ENCODE data around the gene PAX8.
A peak's percentile ranks its signal among the peaks of the same experiment; 100 is the strongest.
"Not testable (repeated sequence)": the region's sequence is repeated elsewhere in the genome, so short reads cannot be mapped to it uniquely, and the experiment has no call there.

Gene PAX8

DNA sequence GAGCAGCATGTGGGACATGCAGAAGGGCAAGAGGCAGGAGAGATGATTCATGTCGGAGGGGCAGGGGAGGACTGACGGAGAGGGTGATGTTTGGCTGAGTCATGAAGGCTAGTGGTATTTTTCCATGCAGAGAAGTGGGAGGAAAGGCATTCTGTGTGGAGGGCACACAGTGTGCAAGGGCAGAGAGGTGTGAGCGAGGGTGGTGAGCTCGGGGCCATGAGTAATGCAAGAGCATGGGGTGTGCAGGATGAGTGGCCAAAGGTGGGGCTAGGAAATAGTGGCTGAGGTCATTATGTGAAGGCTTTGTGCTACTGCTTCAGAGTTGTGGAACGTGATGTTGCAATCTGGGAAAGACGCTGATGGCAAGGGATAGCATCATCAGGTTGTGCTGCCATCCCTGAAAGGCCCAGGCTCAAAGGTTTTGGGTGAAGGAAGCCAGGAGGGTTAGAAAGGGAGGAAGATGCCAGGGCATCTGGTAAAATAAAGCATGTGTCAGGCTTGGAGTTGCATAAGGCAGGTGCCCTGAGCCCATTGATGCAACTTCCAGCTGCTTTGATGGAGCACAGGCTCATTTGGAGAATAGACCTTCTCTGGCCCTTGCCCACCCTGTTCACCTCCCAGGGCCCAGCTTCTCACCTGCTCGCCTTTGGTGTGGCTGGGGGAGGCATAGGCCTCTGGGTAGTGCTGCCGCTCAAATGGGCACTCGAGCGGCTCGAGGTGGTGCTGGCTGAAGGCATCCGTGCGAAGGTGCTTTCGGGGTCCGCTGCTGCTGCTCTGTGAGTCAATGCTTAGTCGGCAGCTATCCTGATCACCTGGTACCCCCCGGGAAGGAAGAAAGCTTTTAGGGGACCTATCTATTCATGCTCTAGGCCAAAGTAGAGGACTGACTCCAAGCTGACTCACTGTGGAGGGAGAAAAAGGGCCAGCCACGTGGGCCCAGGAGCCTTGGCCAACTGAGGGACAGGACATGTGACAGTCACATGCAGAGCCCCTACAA lies 37.5 kb downstream of the PAX8 start:
- TF ChIP-seq, protein P1, sequence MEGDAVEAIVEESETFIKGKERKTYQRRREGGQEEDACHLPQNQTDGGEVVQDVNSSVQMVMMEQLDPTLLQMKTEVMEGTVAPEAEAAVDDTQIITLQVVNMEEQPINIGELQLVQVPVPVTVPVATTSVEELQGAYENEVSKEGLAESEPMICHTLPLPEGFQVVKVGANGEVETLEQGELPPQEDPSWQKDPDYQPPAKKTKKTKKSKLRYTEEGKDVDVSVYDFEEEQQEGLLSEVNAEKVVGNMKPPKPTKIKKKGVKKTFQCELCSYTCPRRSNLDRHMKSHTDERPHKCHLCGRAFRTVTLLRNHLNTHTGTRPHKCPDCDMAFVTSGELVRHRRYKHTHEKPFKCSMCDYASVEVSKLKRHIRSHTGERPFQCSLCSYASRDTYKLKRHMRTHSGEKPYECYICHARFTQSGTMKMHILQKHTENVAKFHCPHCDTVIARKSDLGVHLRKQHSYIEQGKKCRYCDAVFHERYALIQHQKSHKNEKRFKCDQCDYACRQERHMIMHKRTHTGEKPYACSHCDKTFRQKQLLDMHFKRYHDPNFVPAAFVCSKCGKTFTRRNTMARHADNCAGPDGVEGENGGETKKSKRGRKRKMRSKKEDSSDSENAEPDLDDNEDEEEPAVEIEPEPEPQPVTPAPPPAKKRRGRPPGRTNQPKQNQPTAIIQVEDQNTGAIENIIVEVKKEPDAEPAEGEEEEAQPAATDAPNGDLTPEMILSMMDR (IDR thresholded peaks at IDR 0.05): no peak
- peak overlapping the region; percentile 50 to 88 for H3K27ac ChIP-seq
- H3K4me3 ChIP-seq: peak overlapping the region; percentile 11
- peak; percentile 94 for DNase-seq (ENCODE audit: low spot score)

GRCh38 chr2:113240150-113240914 lies 38.4 kb downstream of the PAX8 start:
- TF ChIP-seq, protein P1 (IDR thresholded peaks at IDR 0.05): no peak
- H3K4me3 ChIP-seq: peak overlapping the region; percentile 11
- DNase-seq (ENCODE audit: low spot score): peak; percentile 91
- H3K27ac ChIP-seq: peak overlapping the region; percentile 25 to 88

DNA sequence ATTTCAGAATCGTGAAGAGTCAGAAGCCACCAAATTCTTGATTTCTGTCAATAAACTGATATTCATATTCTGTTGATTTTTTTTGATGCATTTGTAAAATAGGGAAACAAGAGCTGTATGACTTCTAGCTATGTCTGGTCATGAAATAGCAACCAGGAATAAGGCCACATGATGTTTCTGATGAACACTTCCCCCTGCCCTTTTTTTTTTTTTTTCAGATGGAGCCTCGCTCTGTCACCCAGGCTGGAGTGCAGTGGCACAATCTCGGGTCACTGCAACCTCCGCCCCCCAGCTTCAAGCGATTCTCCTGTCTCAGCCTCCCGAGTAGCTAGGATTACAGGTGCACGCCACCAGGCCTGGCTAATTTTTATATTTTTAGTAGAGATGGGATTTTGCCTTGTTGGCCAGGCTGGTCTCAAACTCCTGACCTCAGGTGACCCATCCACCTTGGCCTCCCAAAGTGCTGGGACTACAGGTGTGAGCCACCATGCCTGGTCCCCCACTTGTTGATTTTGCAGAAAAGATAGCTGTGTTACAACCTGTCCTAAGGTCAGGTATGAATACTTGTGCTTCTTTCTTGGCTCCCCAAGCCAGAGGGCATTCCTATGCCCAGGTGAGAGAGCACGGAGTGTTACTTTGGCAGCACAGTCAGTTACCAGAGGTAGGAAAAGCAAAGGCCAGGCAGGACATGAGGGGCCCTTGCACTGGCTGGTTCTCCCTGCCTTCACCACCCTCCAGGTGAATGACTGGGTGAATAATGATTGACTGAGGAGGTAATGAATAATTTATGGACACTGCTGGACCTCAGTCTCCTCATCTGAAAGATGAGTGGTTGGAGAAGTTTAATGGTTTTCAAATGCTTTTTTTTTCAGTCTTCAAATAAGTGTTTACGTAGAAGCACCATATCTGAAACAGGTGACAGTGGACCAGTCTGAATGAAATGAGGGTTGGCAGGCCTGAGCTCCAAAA lies 39.6 kb downstream of the PAX8 start:
- no peak for DNase-seq (ENCODE audit: low spot score)
- peak overlapping the region; percentile 25 to 88 for H3K27ac ChIP-seq
- no peak overlapping the region for H3K4me3 ChIP-seq
- TF ChIP-seq, protein P1 (IDR thresholded peaks at IDR 0.05): no peak

DNA sequence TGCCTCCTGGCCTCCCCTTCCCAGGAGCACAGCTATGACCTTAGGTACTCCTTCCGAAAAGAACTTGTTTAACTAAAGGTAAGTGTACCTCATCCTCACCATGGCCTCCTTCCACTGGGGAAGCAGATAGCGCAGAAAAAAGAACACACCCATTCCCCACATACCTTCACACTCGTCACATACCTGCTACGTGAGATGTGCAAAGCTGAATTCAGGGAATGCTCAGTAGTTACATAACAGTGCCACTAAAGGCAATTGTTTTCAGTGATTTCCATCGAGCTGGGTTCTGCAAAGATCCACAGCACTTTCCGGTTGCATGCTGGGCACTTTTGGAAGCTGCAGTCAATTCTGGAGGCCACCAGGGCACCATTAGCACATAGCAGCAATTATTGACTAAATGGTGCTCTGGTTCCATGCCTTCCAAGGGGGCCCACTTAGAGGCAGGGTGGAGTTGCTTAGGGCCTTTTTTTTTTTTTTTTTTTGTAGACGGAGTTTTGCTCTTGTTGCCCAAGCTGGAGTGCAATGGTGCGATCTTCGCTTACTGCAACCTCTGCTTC lies 41.0 kb downstream of the PAX8 start:
- Histone ChIP-seq H3K27ac (no peak overlapping the region), H3K4me3 (no peak overlapping the region)
- DNase-seq (ENCODE audit: low spot score): no peak
- TF ChIP-seq, protein P1 (IDR thresholded peaks at IDR 0.05): no peak

DNA sequence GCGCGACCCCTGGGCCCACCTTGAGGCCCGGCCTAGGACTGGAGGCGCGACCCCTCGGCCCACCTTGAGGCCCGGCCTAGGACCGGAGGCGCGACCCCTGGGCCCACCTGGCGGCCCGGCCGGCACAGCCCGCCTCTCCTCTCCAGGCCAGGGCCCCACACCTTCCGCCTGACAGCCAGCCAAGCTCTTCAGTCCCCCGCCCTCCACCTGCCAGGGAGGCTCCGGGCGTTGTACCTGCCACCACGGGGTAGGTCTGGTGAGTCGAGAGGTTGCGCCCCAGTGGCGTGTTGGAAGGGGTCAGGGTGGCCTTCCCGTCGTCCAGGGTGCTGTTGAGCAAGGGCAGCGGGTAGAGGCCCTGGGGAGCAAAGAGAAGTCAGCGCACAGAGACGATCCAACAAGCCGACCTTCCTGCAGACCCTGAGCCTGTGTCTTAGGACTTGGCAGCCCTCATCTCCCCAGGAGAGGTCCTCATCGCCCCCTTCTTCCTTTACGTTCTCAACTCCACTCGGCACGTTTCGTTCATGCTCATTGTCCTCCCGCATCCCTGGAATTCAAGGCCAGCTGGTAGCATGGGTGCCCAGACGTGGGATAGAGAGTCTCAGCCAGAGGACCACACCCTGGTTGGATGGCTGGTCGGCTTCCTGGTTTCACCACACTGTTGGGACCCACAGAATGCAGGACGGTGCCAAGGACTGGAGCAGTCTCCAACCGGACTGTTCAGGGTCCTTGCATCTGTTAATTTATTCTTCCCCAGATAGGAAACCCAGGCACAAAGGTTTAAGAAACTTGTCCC lies 42.2 kb downstream of the PAX8 start:
- DNase-seq (ENCODE audit: low spot score): no peak
- TF ChIP-seq, protein P1 (IDR thresholded peaks at IDR 0.05): no peak
- Histone ChIP-seq H3K27ac (peak overlapping the region; percentile 41 to 42), H3K4me3 (peak overlapping the region; percentile 62)

DNA sequence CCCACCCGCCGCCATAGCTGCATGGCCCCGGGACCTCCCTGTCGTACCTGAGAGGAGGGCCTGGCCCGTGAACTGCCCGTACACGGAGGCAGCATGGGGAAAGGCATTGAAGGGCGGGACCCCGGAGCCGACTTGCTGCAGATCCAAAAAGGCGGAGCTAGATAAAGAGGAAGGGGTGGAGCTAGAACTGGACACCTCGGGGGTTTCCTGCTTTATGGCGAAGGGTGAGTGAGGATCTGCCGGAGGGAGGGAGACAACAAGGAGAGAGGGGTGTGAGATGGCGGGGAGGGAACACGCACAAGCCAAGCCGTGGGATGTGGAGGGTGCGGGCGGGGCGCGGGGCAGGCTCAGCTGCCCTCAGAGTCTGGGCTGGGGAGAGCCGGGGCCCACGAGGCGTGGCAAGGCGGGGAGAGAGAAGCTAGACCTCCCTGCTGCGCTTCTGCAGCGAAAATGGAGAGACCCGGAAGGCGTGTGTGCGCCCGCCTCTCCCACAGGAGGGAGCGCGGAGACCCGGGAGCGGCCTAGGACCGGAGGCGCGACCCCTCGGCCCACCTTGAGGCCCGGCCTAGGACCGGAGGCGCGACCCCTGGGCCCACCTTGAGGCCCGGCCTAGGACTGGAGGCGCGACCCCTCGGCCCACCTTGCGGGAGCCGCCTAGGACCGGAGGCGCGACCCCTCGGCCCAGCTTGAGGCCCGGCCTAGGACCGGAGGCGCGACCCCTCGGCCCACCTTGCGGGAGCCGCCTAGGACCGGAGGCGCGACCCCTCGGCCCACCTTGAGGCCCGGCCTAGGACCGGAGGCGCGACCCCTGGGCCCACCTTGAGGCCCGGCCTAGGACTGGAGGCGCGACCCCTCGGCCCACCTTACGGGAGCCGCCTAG lies 43.1 kb downstream of the PAX8 start:
- peak overlapping the region; percentile 62 for H3K4me3 ChIP-seq
- peak overlapping the region; percentile 42 to 54 for H3K27ac ChIP-seq
- not testable (repeated sequence) for DNase-seq (ENCODE audit: low spot score)

Data from coronary artery (tissue), 2 donors.